HUES48 (cell line): ENCODE data around the gene PDCD7.
"Not testable (repeated sequence)": the region's sequence is repeated elsewhere in the genome, so short reads cannot be mapped to it uniquely, and the experiment has no call there.

Source experiments
- H3K27ac ChIP-seq: one replicate; pipeline ENCODE4 v1.7.0; 2013; ENCODE audit warnings: low read depth, low read length, inconsistent platforms
- H3K27me3 ChIP-seq: 2 replicates; pipeline ENCODE4 v1.6.1; 2013; ENCODE audit warnings: mild to moderate bottlenecking, low read length; ENCODE audit not compliant: control insufficient read depth, insufficient read depth
- H3K36me3 ChIP-seq: 2 replicates; pipeline ENCODE4 v1.6.1; 2013; ENCODE audit warnings: low read length; ENCODE audit not compliant: control insufficient read depth, insufficient read depth
- H3K4me1 ChIP-seq: 2 replicates; pipeline ENCODE4 v1.6.1; 2013; ENCODE audit warnings: mild to moderate bottlenecking, low read length; ENCODE audit not compliant: control insufficient read depth, insufficient read depth
- H3K4me3 ChIP-seq: 2 replicates; pipeline ENCODE4 v1.5.1; 2013; ENCODE audit warnings: mild to moderate bottlenecking, low read depth, low read length
- H3K9ac ChIP-seq: 2 replicates; pipeline ENCODE4 v1.6.1; 2013; ENCODE audit warnings: mild to moderate bottlenecking, low read depth, low read length, moderate library complexity
- H3K9me3 ChIP-seq: 2 replicates; pipeline ENCODE4 v1.6.1; 2013; ENCODE audit warnings: low read length; ENCODE audit not compliant: control insufficient read depth, insufficient read depth

The PDCD7 gene

GRCh38 chr15:65082303-65082953, 51.2 kb downstream of the PDCD7 start:
- no peak overlapping the region; the same call in 1 of the 2 replicates for H3K4me3 ChIP-seq
- no peak overlapping the region for H3K9ac ChIP-seq
- peak overlapping the region; percentile 89 for H3K27ac ChIP-seq
- H3K9me3 ChIP-seq, result no peaks in the 10 kb centered on the region
- H3K4me1 ChIP-seq, result peaks cover 29% of the 10 kb centered on the region
- no peaks in the 10 kb centered on the region for H3K36me3 ChIP-seq
- peaks cover 5% of the 10 kb centered on the region; the same call in 1 of the 2 replicates for H3K27me3 ChIP-seq

- Histone ChIP-seq H3K36me3 (no peaks in the 10 kb centered on the region), H3K4me1 (peaks cover 28% of the 10 kb centered on the region), H3K27me3 (peaks cover 5% of the 10 kb centered on the region; the same call in 1 of the 2 replicates), H3K9me3 (no peaks in the 10 kb centered on the region), H3K27ac (no peak overlapping the region), H3K9ac (no peak overlapping the region), H3K4me3 (no peak overlapping the region)
Observed at GRCh38 chr15:65081758-65082157, 51.9 kb downstream of the PDCD7 start.

GRCh38 chr15:65081270-65081669, 52.3 kb downstream of the PDCD7 start:
- Histone ChIP-seq H3K27me3 (peaks cover 5% of the 10 kb centered on the region; the same call in 1 of the 2 replicates), H3K9ac (no peak overlapping the region), H3K36me3 (no peaks in the 10 kb centered on the region), H3K4me3 (no peak overlapping the region), H3K9me3 (no peaks in the 10 kb centered on the region), H3K4me1 (peaks cover 28% of the 10 kb centered on the region), H3K27ac (no peak overlapping the region)

GRCh38 chr15:65079580-65079979, 54.0 kb downstream of the PDCD7 start:
- Histone ChIP-seq H3K9ac (no peak overlapping the region), H3K36me3 (no peaks in the 10 kb centered on the region), H3K4me1 (peaks cover 26% of the 10 kb centered on the region), H3K27me3 (peaks cover 5% of the 10 kb centered on the region; the same call in 1 of the 2 replicates), H3K27ac (no peak overlapping the region), H3K4me3 (no peak overlapping the region), H3K9me3 (no peaks in the 10 kb centered on the region)

- Histone ChIP-seq H3K4me1 (peaks cover 11% of the 10 kb centered on the region), H3K9me3 (no peaks in the 10 kb centered on the region), H3K36me3 (no peaks in the 10 kb centered on the region), H3K27ac (no peak overlapping the region), H3K4me3 (no peak overlapping the region), H3K9ac (no peak overlapping the region), H3K27me3 (peaks cover 5% of the 10 kb centered on the region; the same call in 1 of the 2 replicates)
Observed at GRCh38 chr15:65077981-65078352, 55.6 kb downstream of the PDCD7 start.

GRCh38 chr15:65077291-65077980, 56.2 kb downstream of the PDCD7 start:
- Histone ChIP-seq H3K27me3 (peaks cover 5% of the 10 kb centered on the region; the same call in 1 of the 2 replicates), H3K36me3 (no peaks in the 10 kb centered on the region), H3K27ac (no peak overlapping the region), H3K9ac (no peak overlapping the region), H3K4me3 (no peak overlapping the region), H3K9me3 (no peaks in the 10 kb centered on the region), H3K4me1 (peaks cover 5% of the 10 kb centered on the region)

GRCh38 chr15:65076486-65077290, 56.9 kb downstream of the PDCD7 start, which contains the start of gene KBTBD13:
Gene KBTBD13, plus strand, starts transcription at chr15:65076746. Its CDS starts 70 bp downstream, at chr15:65076816.
- Histone ChIP-seq H3K27me3 (peaks cover 5% of the 10 kb centered on the region; the same call in 1 of the 2 replicates), H3K9ac (no peak within 1 kb of the TSS), H3K9me3 (no peaks in the 10 kb centered on the region), H3K27ac (no peak within 1 kb of the TSS), H3K36me3 (no peaks in the 10 kb centered on the region), H3K4me3 (no peak within 1 kb of the TSS), H3K4me1 (no peaks in the 10 kb centered on the region)

GRCh38 chr15:65075607-65076395, 57.8 kb downstream of the PDCD7 start:
- not testable (repeated sequence) for H3K27ac ChIP-seq, H3K4me3 ChIP-seq, H3K36me3 ChIP-seq, H3K9me3 ChIP-seq, H3K9ac ChIP-seq, H3K4me1 ChIP-seq, H3K27me3 ChIP-seq

GRCh38 chr15:65074946-65075345, 58.7 kb downstream of the PDCD7 start:
- H3K27me3 ChIP-seq, H3K27ac ChIP-seq, H3K9ac ChIP-seq, H3K4me3 ChIP-seq, H3K36me3 ChIP-seq, H3K4me1 ChIP-seq, H3K9me3 ChIP-seq: not testable (repeated sequence)

GRCh38 chr15:65072617-65073016, 61.0 kb downstream of the PDCD7 start:
- Histone ChIP-seq H3K4me3 (no peak overlapping the region), H3K9ac (no peak overlapping the region), H3K36me3 (no peaks in the 10 kb centered on the region), H3K27me3 (peaks cover under 1% of the 10 kb centered on the region; the same call in 1 of the 2 replicates), H3K9me3 (no peaks in the 10 kb centered on the region), H3K27ac (no peak overlapping the region), H3K4me1 (peaks cover 5% of the 10 kb centered on the region)
